Osteoblast (primary cell): Measurements from ENCODE around the gene OR52A1. TPM values are rescaled to one million over a fixed set of nuclear protein-coding genes. Genes with fewer than 3 reads are reported as not detected.

ENCODE experiments used
- DNase-seq: peaks from one replicate; pipeline ENCODE4 v3.0.0; 2011; ENCODE audit warnings: low spot score, mixed read lengths; ENCODE audit not compliant: insufficient read length; ENCODE audit errors: missing footprints
- H2AFZ ChIP-seq: 2 replicates; pipeline ENCODE4 v1.6.0; 2011; ENCODE audit warnings: mild to moderate bottlenecking, low read length
- H3K27ac ChIP-seq: 2 replicates; pipeline ENCODE4 v1.5.1; 2011; ENCODE audit warnings: mild to moderate bottlenecking, low read depth, low read length, moderate library complexity
- H3K27me3 ChIP-seq: 2 replicates; pipeline ENCODE4 v1.6.0; 2012; ENCODE audit warnings: mild to moderate bottlenecking, control low read depth, inconsistent platforms, low read length, moderate library complexity; ENCODE audit not compliant: insufficient read depth
- H3K36me3 ChIP-seq: 2 replicates; pipeline ENCODE4 v1.5.1; 2011; ENCODE audit warnings: mild to moderate bottlenecking, low read length, control low read depth, moderate library complexity; ENCODE audit not compliant: insufficient read depth
- H3K4me1 ChIP-seq: 2 replicates; pipeline ENCODE4 v1.5.1; 2011; ENCODE audit warnings: mild to moderate bottlenecking, low read length, control low read depth, moderate library complexity; ENCODE audit not compliant: insufficient read depth
- H3K4me2 ChIP-seq: 2 replicates; pipeline ENCODE4 v1.6.0; 2011; ENCODE audit warnings: mild to moderate bottlenecking, low read length; ENCODE audit not compliant: insufficient read depth
- H3K4me3 ChIP-seq: fragments of 200-600 bp; sonication (generic); 3 replicates; pipeline ENCODE4 v1.5.1; 2012; ENCODE audit warnings: mild to moderate bottlenecking, low read length, inconsistent platforms; ENCODE audit not compliant: insufficient read depth
- H3K79me2 ChIP-seq: 2 replicates; pipeline ENCODE4 v1.6.0; 2012; ENCODE audit warnings: mild to moderate bottlenecking, low read length, control low read depth, inconsistent platforms; ENCODE audit not compliant: insufficient read depth
- H3K9me3 ChIP-seq: 2 replicates; pipeline ENCODE4 v1.5.1; 2011; ENCODE audit warnings: low read depth, low read length, control low read depth
- H4K20me1 ChIP-seq: 2 replicates; pipeline ENCODE4 v1.6.0; 2012; ENCODE audit warnings: mild to moderate bottlenecking, low read length, control low read depth; ENCODE audit not compliant: insufficient read depth
- total RNA-seq: library from RNA; depleted of rRNA; stranded (reverse); fragments of >200 nt; gene quantifications from 2 replicates; pipeline ENCODE4 v1.2.3, GENCODE V29; 2012
- TF ChIP-seq, protein P1 (sequence below): IDR thresholded peaks from 2 replicates; pipeline ENCODE4 v1.5.1; 2011; ENCODE audit warnings: mild to moderate bottlenecking, low read depth, low read length, moderate library complexity; ENCODE audit errors: extremely low read depth

OR52A1 gene
- total RNA-seq, 1 donor: not detected

DNA sequence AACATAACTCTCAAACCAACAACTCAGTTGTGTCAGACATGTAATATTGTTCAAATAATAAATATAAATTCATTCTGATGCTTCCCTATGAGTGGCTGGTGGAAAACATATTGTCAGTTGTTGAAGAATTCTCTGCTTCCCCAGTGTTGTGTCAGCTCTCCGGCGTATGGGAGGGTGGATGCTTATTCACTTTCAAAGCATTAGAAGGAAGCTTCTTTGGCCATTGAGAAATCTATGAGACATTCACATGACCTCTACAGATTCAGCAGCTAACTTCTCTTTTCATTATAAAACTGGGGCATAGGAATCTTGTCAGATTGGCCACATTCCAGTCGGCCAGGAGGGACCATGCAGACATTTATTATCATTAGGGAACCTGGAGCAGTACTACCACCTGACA lies 43.0 kb upstream of the OR52A1 start:
- H3K79me2 ChIP-seq: no peaks in the 10 kb centered on the region
- H3K9me3 ChIP-seq: no peaks in the 10 kb centered on the region
- H3K4me1 ChIP-seq: peaks cover 2% of the 10 kb centered on the region
- peak; percentile 36 for DNase-seq
- no peaks in the 10 kb centered on the region for H3K27me3 ChIP-seq
- H2AFZ ChIP-seq: no peak overlapping the region
- TF ChIP-seq, protein P1, sequence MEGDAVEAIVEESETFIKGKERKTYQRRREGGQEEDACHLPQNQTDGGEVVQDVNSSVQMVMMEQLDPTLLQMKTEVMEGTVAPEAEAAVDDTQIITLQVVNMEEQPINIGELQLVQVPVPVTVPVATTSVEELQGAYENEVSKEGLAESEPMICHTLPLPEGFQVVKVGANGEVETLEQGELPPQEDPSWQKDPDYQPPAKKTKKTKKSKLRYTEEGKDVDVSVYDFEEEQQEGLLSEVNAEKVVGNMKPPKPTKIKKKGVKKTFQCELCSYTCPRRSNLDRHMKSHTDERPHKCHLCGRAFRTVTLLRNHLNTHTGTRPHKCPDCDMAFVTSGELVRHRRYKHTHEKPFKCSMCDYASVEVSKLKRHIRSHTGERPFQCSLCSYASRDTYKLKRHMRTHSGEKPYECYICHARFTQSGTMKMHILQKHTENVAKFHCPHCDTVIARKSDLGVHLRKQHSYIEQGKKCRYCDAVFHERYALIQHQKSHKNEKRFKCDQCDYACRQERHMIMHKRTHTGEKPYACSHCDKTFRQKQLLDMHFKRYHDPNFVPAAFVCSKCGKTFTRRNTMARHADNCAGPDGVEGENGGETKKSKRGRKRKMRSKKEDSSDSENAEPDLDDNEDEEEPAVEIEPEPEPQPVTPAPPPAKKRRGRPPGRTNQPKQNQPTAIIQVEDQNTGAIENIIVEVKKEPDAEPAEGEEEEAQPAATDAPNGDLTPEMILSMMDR: no peak
- H3K4me3 ChIP-seq: no peak overlapping the region
- H4K20me1 ChIP-seq: no peaks in the 10 kb centered on the region
- no peaks in the 10 kb centered on the region for H3K36me3 ChIP-seq
- no peak overlapping the region for H3K27ac ChIP-seq
- H3K4me2 ChIP-seq: no peak overlapping the region

DNA sequence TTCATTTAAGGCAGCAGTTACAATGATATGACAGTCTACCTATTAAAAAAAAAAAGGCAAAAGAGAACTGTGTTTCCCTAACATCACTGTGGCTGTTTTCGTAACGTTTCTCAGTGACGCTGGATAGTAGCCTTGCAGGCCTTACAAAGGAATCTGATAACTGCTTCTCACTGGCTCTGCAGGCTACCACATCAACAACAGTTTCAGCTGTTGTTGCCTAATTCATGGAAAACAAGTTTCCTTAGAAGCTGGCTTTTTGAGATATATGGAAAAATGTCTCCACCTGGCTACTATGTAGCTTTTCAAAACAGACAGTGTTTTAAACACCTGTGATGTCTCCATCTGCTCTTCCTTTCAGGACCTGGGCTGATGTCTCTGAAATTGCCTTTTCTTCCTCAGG lies 42.2 kb upstream of the OR52A1 start:
- H3K4me1 ChIP-seq: peaks cover 2% of the 10 kb centered on the region
- H3K4me2 ChIP-seq: no peak overlapping the region
- DNase-seq: no peak
- TF ChIP-seq, protein P1: no peak
- no peak overlapping the region for H3K4me3 ChIP-seq
- no peaks in the 10 kb centered on the region for H4K20me1 ChIP-seq
- H2AFZ ChIP-seq: no peak overlapping the region
- no peaks in the 10 kb centered on the region for H3K27me3 ChIP-seq
- H3K36me3 ChIP-seq: no peaks in the 10 kb centered on the region
- no peaks in the 10 kb centered on the region for H3K79me2 ChIP-seq
- H3K9me3 ChIP-seq: no peaks in the 10 kb centered on the region
- no peak overlapping the region for H3K27ac ChIP-seq

DNA sequence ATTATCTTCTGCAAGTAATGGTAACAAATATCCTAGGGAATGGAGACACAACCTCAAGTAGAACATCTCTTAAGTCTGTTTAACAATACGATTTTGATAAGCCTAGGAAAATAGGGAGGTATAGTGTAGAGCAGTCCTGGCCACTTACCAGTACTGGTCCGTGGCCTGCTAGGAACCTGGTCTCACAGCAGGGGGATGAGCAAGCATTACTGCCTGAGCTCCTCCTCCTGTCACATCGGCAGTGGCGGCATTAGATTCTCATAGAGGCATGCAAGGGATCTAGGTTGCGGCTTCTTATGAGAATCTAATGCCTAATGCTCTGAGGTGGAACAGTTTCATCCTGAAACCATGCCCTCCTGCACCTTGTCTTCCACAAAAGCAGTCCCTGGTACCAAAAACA lies 41.5 kb upstream of the OR52A1 start:
- H3K79me2 ChIP-seq: no peaks in the 10 kb centered on the region
- no peaks in the 10 kb centered on the region for H3K9me3 ChIP-seq
- H3K4me2 ChIP-seq: no peak overlapping the region
- H3K36me3 ChIP-seq: no peaks in the 10 kb centered on the region
- no peak overlapping the region for H3K27ac ChIP-seq
- no peaks in the 10 kb centered on the region for H4K20me1 ChIP-seq
- H3K4me3 ChIP-seq: no peak overlapping the region
- TF ChIP-seq, protein P1: no peak
- H2AFZ ChIP-seq: peak overlapping the region; percentile 29
- H3K4me1 ChIP-seq: peaks cover 2% of the 10 kb centered on the region
- no peaks in the 10 kb centered on the region for H3K27me3 ChIP-seq
- no peak for DNase-seq

DNA sequence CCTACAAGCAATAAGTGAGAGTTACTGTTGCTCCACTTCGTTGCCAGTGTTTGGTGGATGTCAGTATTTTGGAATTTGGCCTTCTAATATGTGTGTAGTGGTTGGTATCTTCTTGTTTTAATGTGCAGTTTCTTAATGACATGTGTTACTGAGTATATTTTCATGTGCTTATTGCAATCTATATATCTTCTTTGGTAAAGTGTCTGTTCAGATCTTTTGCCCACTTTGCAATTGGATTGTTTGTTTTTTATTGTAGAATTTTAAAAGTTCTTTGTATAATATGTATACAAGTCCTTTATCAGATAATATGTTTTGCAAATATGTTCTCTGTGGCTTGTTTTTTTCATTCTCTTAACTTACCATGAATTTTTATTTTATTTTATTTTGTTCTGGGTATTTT lies 38.2 kb upstream of the OR52A1 start:
- DNase-seq: no peak
- TF ChIP-seq, protein P1: no peak
- Histone ChIP-seq H3K79me2 (no peaks in the 10 kb centered on the region), H3K27me3 (no peaks in the 10 kb centered on the region), H3K36me3 (no peaks in the 10 kb centered on the region), H3K27ac (no peak overlapping the region), H3K9me3 (no peaks in the 10 kb centered on the region), H3K4me1 (peaks cover 2% of the 10 kb centered on the region), H3K4me3 (no peak overlapping the region), H4K20me1 (no peaks in the 10 kb centered on the region), H2AFZ (no peak overlapping the region), H3K4me2 (no peak overlapping the region)
